Esophagus muscularis mucosa (tissue), 4 donors: ENCODE data around the gene QPRT.
"Not testable (repeated sequence)": the region's sequence is repeated elsewhere in the genome, so short reads cannot be mapped to it uniquely, and the experiment has no call there.

Experiments
- CTCF ChIP-seq, 3 experiments: fragments of 200-600 bp in 2 of 3; fragments of 450-650 bp in 1 of 3; sonication (generic) in 2 of 3; IDR thresholded peaks; one replicate each; pipeline ENCODE4 v1.5.1; 2017 to 2019; ENCODE audit warnings: antibody characterized with exemption in 3 of 3, mild to moderate bottlenecking in 2 of 3, moderate library complexity in 1 of 3
- EP300 ChIP-seq: sonication (generic); formaldehyde crosslinking; IDR thresholded peaks from one replicate; pipeline ENCODE4 v1.6.1; 2017; ENCODE audit warnings: antibody characterized with exemption
- POLR2A ChIP-seq: fragments of 450-650 bp; IDR thresholded peaks from one replicate; pipeline ENCODE4 v1.6.1; 2017; ENCODE audit warnings: antibody characterized with exemption, moderate library complexity, mild to moderate bottlenecking, low read depth

GRCh38 chr16:29689490-29690351 is 10.7 kb downstream of the QPRT start:
- TF ChIP-seq CTCF (IDR thresholded peaks at IDR 0.05); EP300; POLR2A: not testable (repeated sequence)
